Progenitor cell of endocrine pancreas (in vitro differentiated cells): ENCODE data around the gene TOM1L2. TPM values are rescaled to one million over a fixed set of nuclear protein-coding genes. Genes with fewer than 3 reads are reported as not detected.

Source experiments
- DNase-seq: peaks from one replicate; pipeline ENCODE4 v3.0.0; 2021; ENCODE audit warnings: low spot score; ENCODE audit not compliant: unreplicated experiment
- H3K27ac Mint-ChIP-seq: 2 replicates; pipeline ENCODE4 v1.8.0; 2021; ENCODE audit warnings: mild to moderate bottlenecking, moderate library complexity, mixed read lengths
- H3K27me3 Mint-ChIP-seq: 2 replicates; pipeline ENCODE4 v1.8.0; 2021; ENCODE audit warnings: mixed read lengths
- H3K36me3 Mint-ChIP-seq: 2 replicates; pipeline ENCODE4 v1.8.0; 2022; ENCODE audit warnings: mixed read lengths; ENCODE audit not compliant: insufficient read depth
- H3K4me1 Mint-ChIP-seq: 2 replicates; pipeline ENCODE4 v1.8.0; 2021; ENCODE audit warnings: low read depth, mixed read lengths
- H3K4me3 Mint-ChIP-seq: 2 replicates; pipeline ENCODE4 v1.8.0; 2021; ENCODE audit warnings: low read depth, mild to moderate bottlenecking, moderate library complexity, mixed read lengths
- H3K9me3 Mint-ChIP-seq: 2 replicates; pipeline ENCODE4 v1.8.0; 2021; ENCODE audit warnings: low read depth, mixed read lengths
- CTCF ChIP-seq: fragments of 200-600 bp; sonication (generic); IDR thresholded peaks from one replicate; pipeline ENCODE4 v1.5.0; 2021; ENCODE audit warnings: antibody characterized with exemption, mild to moderate bottlenecking; ENCODE audit not compliant: unreplicated experiment
- total RNA-seq: library from RNA; stranded (reverse); gene quantifications from 2 replicates; pipeline ENCODE4 v1.2.1, GENCODE V29; 2021

TOM1L2 gene
- total RNA-seq, 1 donor from 2014 or later = 29.4 TPM

GRCh38 chr17:17888821-17889220 lies 83.4 kb downstream of the TOM1L2 start:
- no peak overlapping the region for H3K27ac Mint-ChIP-seq
- H3K9me3 Mint-ChIP-seq = no peaks in the 10 kb centered on the region
- peaks cover 4% of the 10 kb centered on the region for H3K36me3 Mint-ChIP-seq
- no peaks in the 10 kb centered on the region for H3K4me1 Mint-ChIP-seq
- no peak overlapping the region for H3K4me3 Mint-ChIP-seq
- no peak for DNase-seq
- no peaks in the 10 kb centered on the region for H3K27me3 Mint-ChIP-seq
- TF ChIP-seq CTCF = peak; percentile 30

GRCh38 chr17:17888371-17888770 lies 83.8 kb downstream of the TOM1L2 start:
- TF ChIP-seq CTCF = no peak
- no peak for DNase-seq
- peaks cover 4% of the 10 kb centered on the region for H3K36me3 Mint-ChIP-seq
- H3K4me3 Mint-ChIP-seq = no peak overlapping the region
- H3K27ac Mint-ChIP-seq = no peak overlapping the region
- H3K9me3 Mint-ChIP-seq = no peaks in the 10 kb centered on the region
- H3K27me3 Mint-ChIP-seq = no peaks in the 10 kb centered on the region
- H3K4me1 Mint-ChIP-seq = no peaks in the 10 kb centered on the region

- Mint-ChIP-seq H3K27me3 (no peaks in the 10 kb centered on the region), H3K36me3 (peaks cover 4% of the 10 kb centered on the region), H3K4me3 (no peak overlapping the region), H3K9me3 (no peaks in the 10 kb centered on the region), H3K27ac (no peak overlapping the region), H3K4me1 (no peaks in the 10 kb centered on the region)
- DNase-seq = no peak
- TF ChIP-seq CTCF = no peak
These were observed 84.4 kb downstream of the TOM1L2 start for GRCh38 chr17:17887752-17888304.

- TF ChIP-seq CTCF = no peak
- Mint-ChIP-seq H3K36me3 (peaks cover 5% of the 10 kb centered on the region), H3K27ac (no peak overlapping the region), H3K9me3 (no peaks in the 10 kb centered on the region), H3K27me3 (no peaks in the 10 kb centered on the region), H3K4me1 (no peaks in the 10 kb centered on the region), H3K4me3 (no peak overlapping the region)
- DNase-seq = no peak
These were observed 85.5 kb downstream of the TOM1L2 start for GRCh38 chr17:17886726-17887125.

- H3K9me3 Mint-ChIP-seq = no peaks in the 10 kb centered on the region
- DNase-seq = no peak
These were observed 86.0 kb downstream of the TOM1L2 start for GRCh38 chr17:17886226-17886625.

More at GRCh38 chr17:17886226-17886625, 86.0 kb downstream of the TOM1L2 start:
- Mint-ChIP-seq H3K27me3 (no peaks in the 10 kb centered on the region), H3K36me3 (peaks cover 5% of the 10 kb centered on the region), H3K27ac (no peak overlapping the region), H3K4me3 (no peak overlapping the region), H3K4me1 (no peaks in the 10 kb centered on the region)
- TF ChIP-seq CTCF = no peak
